Breast epithelium (tissue), 3 donors: Measurements from ENCODE around the gene MTRFR.
"Not testable (repeated sequence)": the region's sequence is repeated elsewhere in the genome, so short reads cannot be mapped to it uniquely, and the experiment has no call there.

Source experiments
- CTCF ChIP-seq, 3 donors: fragments of 450-650 bp; IDR thresholded peaks; one replicate each; pipeline ENCODE4 v1.5.1; 2016 to 2017; ENCODE audit warnings: antibody characterized with exemption in 3 of 3, mild to moderate bottlenecking in 3 of 3, moderate library complexity in 3 of 3
- POLR2A ChIP-seq: fragments of 450-650 bp; IDR thresholded peaks from one replicate; pipeline ENCODE4 v1.6.1; 2016; ENCODE audit warnings: antibody characterized with exemption, mild to moderate bottlenecking, moderate library complexity

DNA sequence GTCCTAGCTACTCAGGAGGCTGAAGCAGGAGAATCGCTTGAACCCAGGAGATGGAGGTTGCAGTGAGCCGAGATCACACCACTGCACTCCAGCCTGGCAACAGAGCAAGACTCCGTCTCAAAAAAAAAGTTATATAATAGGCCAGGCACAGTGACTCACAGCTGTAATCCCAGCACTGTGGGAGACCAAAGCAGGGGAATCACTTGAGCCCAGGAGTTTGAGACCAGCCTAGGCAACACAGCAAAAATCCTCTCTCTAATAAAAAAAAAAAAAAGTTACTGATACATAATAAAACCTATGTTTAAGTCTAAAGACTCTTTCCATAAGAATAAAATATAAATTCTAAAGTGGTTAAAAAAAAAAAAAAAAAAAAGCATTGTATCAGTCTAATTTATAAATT, 26.4 kb upstream of the MTRFR start:
- TF ChIP-seq POLR2A; CTCF (IDR thresholded peaks at IDR 0.05): not testable (repeated sequence)
